ENCODE results near the gene AUTS2. TPM values are rescaled to one million over a fixed set of nuclear protein-coding genes. Genes with fewer than 3 reads are reported as not detected.
A peak's percentile ranks its signal among the peaks of the same experiment; 100 is the strongest.

The AUTS2 gene
- total RNA-seq, 6 experiments from 2014 or later: 10.4 to 32.0 (median 19.3) TPM

GRCh38 chr7:69651101-69651590 lies 52.9 kb downstream of the AUTS2 start:
- no peak overlapping the region for H3K27ac ChIP-seq
- no peaks in the 10 kb centered on the region for H3K27me3 ChIP-seq
- WGBS (ENCODE audit: insufficient coverage, low coverage, low lambda C conversion rate, missing lambda C conversion rate): 36% methylated on average over 7 of the region's 7 CpGs
- H3K4me1 ChIP-seq: peaks cover 0 to 4% (median 0%) of the 10 kb centered on the region in 4 donors
- ATAC-seq (peak in 2 of 4 donors; percentile 18 to 78), DNase-seq (no peak)
- no peak for TF ChIP-seq CTCF (IDR thresholded peaks at IDR 0.05)
- no peak for TF ChIP-seq POLR2A (IDR thresholded peaks at IDR 0.05)
- intact Hi-C loops (cut with DNase I): no loop called here
- H3K36me3 ChIP-seq: no peaks in the 10 kb centered on the region
- no peaks in the 10 kb centered on the region for H3K9me3 ChIP-seq
- H3K4me3 ChIP-seq: no peak overlapping the region

DNA sequence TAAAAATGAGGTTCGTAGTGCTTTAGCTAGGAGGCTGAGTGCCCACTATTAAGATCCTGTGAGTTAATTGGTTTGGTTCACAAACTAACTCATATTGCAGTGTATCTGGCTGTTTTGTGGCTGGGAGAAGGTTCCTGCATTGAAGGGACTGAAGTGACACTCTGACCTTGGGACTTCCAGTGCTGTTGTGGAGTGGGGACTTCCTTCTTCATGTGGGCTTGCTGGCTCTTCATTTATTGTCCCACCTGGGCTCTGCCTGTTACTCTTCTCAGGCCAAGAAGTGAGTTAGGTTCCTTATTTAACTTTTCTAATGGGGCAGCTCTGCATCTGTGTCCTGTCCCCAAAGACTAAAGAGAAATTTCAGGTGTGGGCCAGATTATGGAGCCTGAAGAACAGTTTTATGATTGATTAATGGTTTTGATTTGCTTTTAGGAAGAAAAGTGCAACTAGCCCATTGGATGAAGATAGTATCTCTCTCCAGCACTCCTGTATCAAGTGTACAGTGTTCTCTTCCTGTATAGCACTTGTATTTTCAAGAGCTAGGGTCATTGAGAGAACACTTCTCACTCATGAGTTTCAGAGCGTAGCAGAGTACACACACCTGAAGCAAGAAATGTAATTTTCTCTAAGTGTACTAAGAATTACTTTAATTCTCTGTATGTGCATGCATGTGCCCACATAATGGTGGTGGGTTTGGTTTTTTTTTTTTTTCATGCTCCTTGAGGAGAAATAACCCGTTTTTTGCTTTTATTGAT lies 54.8 kb downstream of the AUTS2 start:
- ATAC-seq: no peak
- no peaks in the 10 kb centered on the region for H3K9me3 ChIP-seq
- no peak overlapping the region for H3K27ac ChIP-seq
- no peak overlapping the region for H3K4me3 ChIP-seq
- intact Hi-C loops (cut with DNase I): no loop called here
- WGBS (ENCODE audit: insufficient coverage, low coverage, low lambda C conversion rate, missing lambda C conversion rate): 79% methylated on average over 3 of the region's 3 CpGs
- peaks cover 0 to 4% (median 0%) of the 10 kb centered on the region in 4 donors for H3K4me1 ChIP-seq
- no peaks in the 10 kb centered on the region for H3K27me3 ChIP-seq
- no peak for DNase-seq
- TF ChIP-seq POLR2A (IDR thresholded peaks at IDR 0.05) (no peak), CTCF (IDR thresholded peaks at IDR 0.05) (no peak)
- no peaks in the 10 kb centered on the region for H3K36me3 ChIP-seq

DNA sequence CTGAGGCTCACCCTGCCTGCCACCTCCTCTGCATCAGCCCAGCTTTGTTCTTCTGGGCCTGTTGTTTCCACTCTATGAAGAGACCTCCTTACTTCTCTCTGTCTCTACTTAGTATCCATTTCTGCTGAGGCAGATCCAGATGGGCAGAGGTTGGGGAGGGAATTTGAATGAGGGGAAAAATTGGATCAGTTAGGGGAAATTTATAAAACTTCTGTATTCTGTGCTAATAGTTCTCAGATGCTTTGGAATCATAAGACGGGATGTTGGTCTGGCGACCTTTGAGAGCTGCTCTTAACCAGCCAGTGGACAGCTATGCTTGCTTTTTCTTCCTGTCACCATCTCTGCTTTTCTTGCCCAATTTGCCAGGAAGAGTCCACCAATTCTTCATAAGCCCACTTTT lies 55.5 kb downstream of the AUTS2 start:
- no peak overlapping the region for H3K4me3 ChIP-seq
- H3K9me3 ChIP-seq: no peaks in the 10 kb centered on the region
- H3K4me1 ChIP-seq: peaks cover 0 to 4% (median 0%) of the 10 kb centered on the region in 4 donors
- H3K36me3 ChIP-seq: no peaks in the 10 kb centered on the region
- ATAC-seq (no peak), DNase-seq (no peak)
- H3K27me3 ChIP-seq: no peaks in the 10 kb centered on the region
- intact Hi-C loops (cut with DNase I): no loop called here
- H3K27ac ChIP-seq: no peak overlapping the region
- TF ChIP-seq CTCF (IDR thresholded peaks at IDR 0.05) (no peak), POLR2A (IDR thresholded peaks at IDR 0.05) (no peak)
- 92% methylated on average over 2 of the region's 2 CpGs for WGBS (ENCODE audit: insufficient coverage, low coverage, low lambda C conversion rate, missing lambda C conversion rate)

- Histone ChIP-seq H3K27me3 (no peaks in the 10 kb centered on the region), H3K9me3 (no peaks in the 10 kb centered on the region), H3K27ac (no peak overlapping the region), H3K4me3 (no peak overlapping the region), H3K36me3 (no peaks in the 10 kb centered on the region), H3K4me1 (peaks cover 0 to 4% (median 0%) of the 10 kb centered on the region in 4 donors)
- TF ChIP-seq POLR2A (IDR thresholded peaks at IDR 0.05) (no peak), CTCF (IDR thresholded peaks at IDR 0.05) (no peak)
- WGBS (ENCODE audit: insufficient coverage, low coverage, low lambda C conversion rate, missing lambda C conversion rate): 10% methylated on average over 2 of the region's 2 CpGs
- intact Hi-C loops (cut with DNase I): no loop called here
- DNase-seq (peak in 2 of 3 donors; percentile 21 to 66), ATAC-seq (peak; percentile 90 to 95 (median 93))
Observed at GRCh38 chr7:69654381-69654780, 56.1 kb downstream of the AUTS2 start.
